Ammon's horn (tissue), 1 donor: ENCODE results near the gene MCU.
"Not testable (repeated sequence)": the region's sequence is repeated elsewhere in the genome, so short reads cannot be mapped to it uniquely, and the experiment has no call there.

Experiments used
- DNase-seq: peaks from one replicate; pipeline ENCODE4 v3.0.0-alpha.2; 2016; ENCODE audit warnings: low spot score

Gene MCU

DNA sequence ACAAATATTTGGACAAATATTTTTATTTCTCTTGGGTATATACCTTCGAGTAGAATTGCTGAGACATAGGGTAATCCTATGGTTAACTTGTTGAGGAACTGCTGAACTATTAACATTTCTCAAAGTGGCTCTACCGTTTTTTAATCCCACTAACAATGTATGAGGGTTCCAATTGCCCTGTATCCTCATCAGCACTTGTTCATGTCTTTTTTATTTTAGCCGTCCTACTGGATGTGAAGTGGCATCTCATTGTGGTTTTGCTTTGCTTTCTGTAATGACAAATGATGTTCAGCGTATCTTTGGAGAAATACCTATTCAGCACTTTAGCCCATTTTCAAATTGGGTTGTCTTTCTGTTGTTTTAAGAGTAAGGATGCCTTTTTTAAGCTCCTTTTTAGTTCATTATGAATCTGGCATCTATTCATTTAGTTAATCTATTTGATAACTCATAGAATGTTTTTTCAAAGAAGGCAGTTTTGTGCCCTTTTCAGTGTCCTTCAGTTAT, 40.0 kb downstream of the MCU start:
- no peak for DNase-seq

DNA sequence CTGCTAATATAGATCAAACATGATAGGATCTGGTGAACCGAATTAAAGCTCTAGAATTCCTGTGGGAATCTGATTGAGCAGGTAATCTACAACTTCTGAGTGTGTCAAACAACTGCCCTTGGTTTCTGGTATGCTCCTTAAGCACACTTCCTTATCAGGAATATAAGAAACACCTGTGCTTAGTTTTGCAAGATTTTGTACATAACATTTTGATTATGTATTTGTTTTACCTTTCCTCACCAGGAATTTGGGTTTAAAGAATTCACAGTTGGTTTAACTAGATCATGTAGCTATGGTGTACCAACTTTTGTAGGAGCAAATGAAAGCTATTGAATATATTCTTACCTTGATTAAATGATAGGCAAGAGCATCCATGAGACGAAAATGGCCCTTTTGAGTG, 40.6 kb downstream of the MCU start:
- DNase-seq: no peak

DNA sequence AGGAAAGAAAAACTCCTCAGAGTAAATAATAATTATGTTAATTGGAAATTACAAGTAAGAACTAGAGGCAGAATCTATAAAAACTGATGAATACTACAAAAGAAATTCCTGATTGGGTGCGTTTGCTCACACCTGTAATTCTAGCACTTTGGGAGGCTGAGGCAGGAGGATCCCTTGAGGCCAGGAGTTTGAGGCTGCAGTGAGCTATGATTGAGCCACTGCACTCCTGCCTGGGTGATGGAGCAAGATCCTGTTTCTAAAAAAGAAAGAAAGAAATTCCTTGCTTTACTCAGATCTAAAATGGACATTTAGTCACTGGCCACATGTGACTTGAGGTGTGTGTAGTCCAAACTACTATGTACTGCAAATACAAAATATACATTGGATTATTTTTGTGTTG, 42.0 kb downstream of the MCU start:
- no peak for DNase-seq

DNA sequence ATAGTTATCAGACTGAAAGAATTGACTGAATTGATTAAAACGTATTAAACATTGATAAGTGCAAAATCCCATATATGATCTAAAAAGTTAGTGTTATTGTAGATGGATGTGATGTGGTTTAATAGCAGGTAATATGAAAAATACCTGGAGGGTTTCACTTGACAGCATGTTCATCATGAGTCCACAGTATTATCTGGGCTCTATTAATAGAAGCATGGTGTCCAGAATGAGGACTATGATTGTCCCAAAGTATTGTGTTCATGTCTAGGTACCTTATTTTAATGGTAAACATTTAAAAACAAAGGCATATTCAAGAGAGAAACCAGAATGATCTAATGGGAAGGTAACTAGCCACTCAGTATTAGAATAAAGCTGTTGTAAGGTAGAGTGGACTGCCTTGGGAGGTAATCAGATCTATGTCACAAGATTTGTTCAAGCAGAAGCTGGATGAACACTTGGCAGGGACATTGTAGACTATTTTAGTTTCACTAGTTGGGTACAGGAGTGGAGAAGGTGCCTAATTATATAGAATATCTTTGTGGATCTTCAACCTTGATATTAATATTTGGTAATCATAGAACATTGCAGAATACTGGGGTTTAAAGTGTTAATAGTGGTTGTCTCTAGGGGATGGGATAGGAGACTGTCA, 43.5 kb downstream of the MCU start:
- no peak for DNase-seq

DNA sequence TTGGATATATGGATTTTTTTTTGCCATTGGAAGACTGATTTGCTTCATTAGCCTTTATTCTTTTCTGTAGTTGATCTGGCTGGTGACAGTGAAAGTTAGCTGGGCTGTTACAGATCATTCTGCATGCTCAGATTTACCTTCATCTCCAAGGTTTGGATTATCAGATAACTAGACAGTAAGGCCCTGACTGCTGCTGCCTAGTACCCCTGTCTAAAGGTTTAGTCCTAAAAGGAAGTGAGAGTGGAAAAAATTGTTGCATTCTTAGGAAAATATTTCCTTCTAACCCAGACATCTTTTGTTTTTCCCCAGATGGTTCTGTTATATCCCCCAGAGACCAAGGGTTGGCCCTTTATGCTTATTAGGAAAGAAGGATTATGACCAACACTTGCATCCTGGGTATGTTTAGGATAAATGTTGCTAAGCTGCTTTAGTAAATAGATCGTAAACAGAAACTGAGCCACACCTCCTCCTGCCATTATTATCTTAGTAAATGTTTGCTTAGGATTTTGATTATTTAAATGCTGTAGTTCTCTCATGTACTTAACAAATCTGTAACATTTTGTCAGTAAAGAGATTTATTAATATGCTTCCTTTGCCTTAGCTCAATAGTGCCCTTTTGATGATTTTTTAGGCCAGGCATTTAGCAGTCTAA, 44.4 kb downstream of the MCU start:
- DNase-seq: no peak

DNA sequence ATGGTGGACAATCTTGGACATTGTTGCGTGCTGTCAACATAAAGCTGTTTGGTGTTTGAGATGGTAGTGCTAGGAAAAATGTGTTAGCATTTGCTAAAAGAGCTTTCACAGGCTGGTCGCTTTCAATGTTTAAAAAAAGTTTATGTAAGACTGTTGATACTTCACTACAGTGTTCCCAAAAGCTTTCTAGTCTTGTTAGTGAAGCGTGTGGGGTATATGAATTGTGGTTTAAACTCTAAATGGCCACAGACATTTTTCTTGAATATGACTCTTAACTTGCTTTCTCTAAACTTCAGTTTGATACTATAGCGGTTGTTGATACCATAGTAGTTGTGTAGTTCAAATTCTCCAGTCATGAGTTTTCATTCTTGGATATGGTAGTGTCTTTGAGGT, 44.9 kb downstream of the MCU start:
- no peak for DNase-seq

DNA sequence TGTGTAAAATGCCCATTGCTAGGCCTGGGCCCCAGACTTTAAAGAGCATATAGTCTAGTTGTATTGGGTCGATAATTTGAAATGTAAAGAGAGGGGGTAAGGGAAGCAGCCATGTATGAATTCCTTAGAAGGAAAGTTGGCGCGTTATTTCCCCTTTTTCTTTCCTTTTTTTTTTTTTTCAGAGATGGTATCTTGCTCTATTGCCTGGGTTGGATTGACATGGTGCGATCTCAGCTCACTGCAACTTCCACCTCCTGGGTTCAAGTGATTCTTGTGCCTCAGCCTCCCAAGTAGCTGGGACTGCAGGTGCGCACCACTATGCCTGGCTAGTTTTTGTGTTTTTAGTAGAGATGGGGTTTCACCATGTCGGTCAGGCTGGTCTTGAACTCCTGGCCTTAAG, 45.4 kb downstream of the MCU start:
- not testable (repeated sequence) for DNase-seq

DNA sequence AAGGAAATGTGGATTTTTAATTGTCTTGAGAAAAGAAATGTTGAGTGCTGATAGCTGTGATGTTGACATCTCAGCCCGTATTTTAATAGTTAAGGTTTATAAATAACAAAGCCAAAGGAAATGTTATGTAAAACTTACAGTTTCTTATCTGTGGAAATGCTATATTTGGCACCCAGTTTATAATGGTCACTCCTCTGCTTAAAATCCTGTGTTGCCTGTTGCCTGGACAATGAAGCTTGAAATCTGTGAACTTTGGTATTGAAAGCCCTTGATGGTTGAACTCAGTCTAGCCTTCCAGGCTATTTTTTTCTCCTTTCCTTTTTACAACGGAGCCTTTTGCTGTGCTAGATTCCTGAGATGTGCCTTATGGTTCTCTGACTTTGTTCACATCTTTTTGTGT, 46.5 kb downstream of the MCU start:
- DNase-seq: no peak

DNA sequence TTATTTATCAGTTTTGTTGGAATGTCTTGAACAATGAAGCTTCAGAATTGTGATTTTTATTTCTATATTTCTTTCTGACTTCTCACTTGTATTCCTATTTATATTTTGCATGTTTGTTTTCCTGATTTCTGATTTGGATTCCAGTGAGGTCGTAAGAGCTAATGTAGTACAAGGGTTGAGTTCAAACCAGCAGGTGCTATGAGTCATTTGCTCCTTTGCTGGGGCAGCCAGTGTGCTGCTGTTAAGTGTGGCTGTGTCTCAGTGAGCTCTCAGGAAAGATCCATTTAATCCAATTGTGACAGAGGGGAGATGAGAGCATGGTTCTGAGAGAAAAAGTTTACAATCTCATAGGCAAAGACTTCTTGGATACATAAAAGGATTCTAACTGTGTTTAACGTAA, 48.6 kb downstream of the MCU start:
- no peak for DNase-seq

- no peak for DNase-seq
These were observed 50.1 kb downstream of the MCU start for GRCh38 chr10:72742092-72742491.

DNA sequence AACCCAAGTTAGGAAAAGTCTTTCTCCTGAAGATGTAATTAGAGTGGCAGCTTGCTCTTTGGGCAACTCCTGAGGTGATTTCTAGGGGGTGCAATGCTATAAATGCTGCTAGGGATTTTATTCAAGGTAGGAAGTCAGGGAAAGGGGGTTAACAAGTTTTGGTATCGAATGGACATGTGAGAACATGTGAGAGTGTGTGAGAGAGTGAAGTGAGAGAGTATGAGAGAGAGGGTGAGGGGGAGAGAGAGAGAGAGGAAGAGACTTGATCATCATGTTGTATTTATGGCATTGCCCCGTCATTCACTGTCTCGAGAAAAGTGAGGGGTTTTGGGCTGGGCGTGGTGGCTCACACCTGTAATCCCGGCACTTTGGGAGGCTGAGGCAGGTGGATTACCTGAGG, 50.9 kb downstream of the MCU start:
- no peak for DNase-seq

DNA sequence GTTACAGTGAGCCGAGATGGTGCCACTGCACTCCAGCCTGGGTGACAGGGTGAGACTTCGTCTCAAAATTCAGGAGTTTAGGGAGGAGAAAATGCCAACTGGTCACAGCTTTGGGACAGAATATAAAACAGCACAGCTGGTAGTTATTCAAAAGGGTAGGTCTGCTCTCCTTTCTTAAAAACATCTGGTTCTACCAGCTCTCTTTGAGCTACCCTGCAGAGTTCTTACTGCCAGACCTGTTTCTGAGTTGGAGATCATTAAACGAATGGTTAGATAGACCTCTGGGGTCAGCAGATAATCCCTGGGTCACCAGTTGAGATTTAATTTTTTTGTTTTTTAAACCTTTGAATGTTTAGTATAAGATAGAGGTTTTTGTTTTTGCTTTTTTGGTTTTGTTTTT, 52.6 kb downstream of the MCU start:
- no peak for DNase-seq

- peak; percentile 46 for DNase-seq
These were observed 54.8 kb downstream of the MCU start for GRCh38 chr10:72746426-72747363.

DNA sequence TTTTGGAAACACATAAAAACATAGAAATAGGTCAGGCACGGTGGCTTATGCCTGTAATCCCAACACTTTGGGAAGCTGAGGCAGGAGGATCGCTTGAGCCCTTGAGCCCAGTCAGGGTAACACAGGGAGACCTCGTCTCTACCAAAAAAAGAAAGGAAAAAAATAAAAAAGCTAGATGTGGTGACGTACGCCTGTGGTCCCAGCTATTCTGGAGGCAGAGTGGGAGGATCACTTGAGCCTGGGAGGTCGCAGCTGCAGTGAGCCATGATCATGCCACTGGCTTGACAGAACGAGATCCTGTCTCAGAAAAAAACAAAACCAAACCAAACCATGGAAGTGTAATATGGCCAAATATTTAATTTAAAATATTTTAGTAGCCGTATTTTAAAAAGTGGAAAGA, 55.6 kb downstream of the MCU start:
- DNase-seq: no peak

DNA sequence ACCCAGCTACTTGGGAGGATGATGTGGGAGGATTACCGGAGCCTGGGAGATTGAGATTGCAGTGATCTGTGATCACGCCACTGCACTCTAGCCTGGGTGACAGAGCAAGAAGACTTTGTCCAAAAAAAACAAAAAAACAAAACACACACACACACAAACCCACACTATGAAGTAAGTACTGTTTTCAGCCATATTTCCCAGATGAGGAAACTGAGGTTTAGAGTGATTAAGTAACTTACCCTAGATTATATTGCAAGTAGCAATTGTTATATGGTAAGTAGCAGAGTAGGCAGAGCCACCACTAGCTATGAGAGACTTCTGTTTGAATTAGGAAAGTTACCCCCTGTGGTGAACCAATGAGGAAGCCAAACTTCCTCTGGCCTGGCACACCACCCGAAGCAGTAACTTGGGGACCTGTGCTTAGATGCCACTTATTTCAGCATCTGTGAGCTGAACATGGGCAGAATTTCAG, 61.9 kb downstream of the MCU start:
- DNase-seq: no peak

GRCh38 chr10:72754275-72755032, 62.5 kb downstream of the MCU start:
- DNase-seq: no peak

DNA sequence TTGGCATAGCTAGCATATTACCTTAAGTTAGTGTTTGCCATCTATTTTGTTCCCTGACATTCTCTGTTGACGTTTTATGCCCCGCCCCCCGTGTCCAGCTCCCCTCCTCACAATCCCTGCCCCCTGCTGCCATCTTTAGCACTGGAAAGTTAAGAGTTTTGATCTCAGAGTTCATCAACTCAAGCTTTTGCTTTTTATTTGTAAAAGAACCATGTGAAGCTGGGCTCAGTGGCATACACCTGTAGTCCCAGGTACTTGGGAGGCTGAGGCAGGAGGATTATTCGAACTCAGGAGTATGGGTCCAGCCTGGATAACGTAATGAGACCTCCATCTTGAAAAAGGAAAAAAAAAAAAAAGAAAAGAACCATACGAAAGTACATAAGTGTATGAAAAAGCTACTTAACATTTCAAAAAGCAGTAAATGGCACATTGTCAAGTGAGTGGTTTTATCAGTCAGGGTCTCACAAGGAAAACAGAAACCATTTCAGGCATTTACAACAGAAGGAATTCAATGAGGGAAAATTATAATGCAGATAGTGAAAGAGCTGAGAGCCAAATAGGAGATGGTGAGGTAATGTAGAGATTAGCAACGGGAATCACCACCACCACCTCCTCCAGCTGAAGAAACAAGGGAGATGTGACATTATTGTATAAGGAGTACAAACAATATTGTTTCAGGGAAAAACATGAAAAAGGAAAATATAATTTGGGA, 64.9 kb downstream of the MCU start:
- DNase-seq: no peak

DNA sequence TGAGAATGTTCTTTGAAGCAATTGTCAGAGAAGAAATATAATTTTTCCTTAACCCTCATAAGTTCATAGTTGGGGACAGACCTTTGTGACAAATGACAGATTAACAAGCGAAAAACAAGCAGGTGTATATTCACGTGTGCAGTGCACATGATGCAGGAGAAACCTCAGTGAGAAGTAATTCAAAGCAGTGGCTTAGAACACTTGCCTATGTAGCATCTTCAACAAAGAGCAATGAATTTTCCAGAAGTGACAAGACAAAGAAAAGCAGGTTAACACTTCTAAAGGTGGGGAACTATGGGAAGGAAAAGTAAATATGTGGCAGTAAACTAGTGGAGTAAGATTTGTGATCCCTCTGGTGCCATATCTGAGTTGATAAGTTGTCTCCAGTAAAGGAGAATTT, 65.8 kb downstream of the MCU start:
- no peak for DNase-seq

- DNase-seq: not testable (repeated sequence)
These were observed 67.0 kb downstream of the MCU start for GRCh38 chr10:72758930-72759329.

- no peak for DNase-seq
These were observed 67.6 kb downstream of the MCU start for GRCh38 chr10:72759584-72759983.

GRCh38 chr10:72761498-72761897, 69.6 kb downstream of the MCU start:
- no peak for DNase-seq
